ENCODE results near the gene NOL11.
"Not testable (repeated sequence)": the region's sequence is repeated elsewhere in the genome, so short reads cannot be mapped to it uniquely, and the experiment has no call there.

NOL11 gene

DNA sequence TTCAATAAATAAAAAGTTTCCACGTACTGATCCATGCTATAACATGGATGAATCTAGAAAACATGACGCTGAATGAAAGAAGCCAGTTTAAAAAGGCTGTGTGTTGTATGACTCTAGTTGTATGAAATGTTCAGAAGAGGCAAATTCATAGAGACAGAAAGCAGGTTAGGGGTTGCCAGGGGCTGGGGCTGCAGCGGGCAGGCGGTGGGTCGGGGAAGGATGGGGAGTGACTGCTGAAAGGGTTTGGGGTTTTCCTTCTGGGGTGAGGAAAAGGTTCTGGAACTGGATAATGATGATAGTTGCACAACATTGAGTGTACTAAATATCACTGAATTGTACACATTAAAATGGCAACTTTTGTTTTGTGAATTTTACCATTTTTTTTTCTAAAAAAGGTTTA is 36.3 kb downstream of the NOL11 start:
- DNase-seq (ENCODE audit: low spot score), result no peak

DNA sequence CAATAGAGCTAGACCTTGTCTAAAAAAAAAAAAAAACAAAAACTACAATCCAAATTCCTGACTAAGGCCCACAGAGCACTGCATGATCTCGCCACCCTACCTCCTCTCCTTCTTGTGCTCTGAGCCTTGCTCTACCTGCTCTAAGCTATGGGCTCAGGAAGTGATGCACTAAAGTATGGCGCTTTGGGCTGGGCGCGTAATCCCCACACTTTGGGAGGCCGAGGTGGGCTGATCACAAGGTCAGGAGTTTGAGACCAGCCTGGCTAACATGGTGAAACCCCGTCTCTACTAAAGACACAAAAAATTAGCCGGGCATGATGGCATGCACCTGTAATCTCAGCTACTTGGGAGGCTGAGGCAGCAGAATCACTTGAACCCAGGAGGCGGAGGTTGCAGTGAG is 37.0 kb downstream of the NOL11 start:
- DNase-seq (ENCODE audit: low spot score), result not testable (repeated sequence)

DNA sequence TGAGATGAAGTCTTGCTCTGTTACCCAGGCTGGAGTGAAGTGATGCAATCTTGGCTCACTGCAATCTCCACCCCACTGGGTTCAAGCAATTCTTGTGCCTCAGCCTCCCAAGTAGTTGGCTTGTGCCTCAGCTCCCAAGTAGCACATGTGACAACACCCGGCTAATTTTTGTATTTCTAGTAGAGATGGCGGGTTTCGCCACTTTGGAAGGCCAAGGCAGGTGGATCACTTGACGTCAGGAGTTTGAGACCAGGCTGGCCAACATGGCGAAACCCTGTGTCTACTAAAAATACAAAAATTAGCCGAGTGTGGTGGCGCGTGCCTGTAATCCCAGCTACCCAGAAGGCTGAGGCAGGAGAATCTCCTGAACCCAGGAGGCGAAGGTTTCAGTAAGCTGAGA is 39.0 kb downstream of the NOL11 start:
- not testable (repeated sequence) for DNase-seq (ENCODE audit: low spot score)

DNA sequence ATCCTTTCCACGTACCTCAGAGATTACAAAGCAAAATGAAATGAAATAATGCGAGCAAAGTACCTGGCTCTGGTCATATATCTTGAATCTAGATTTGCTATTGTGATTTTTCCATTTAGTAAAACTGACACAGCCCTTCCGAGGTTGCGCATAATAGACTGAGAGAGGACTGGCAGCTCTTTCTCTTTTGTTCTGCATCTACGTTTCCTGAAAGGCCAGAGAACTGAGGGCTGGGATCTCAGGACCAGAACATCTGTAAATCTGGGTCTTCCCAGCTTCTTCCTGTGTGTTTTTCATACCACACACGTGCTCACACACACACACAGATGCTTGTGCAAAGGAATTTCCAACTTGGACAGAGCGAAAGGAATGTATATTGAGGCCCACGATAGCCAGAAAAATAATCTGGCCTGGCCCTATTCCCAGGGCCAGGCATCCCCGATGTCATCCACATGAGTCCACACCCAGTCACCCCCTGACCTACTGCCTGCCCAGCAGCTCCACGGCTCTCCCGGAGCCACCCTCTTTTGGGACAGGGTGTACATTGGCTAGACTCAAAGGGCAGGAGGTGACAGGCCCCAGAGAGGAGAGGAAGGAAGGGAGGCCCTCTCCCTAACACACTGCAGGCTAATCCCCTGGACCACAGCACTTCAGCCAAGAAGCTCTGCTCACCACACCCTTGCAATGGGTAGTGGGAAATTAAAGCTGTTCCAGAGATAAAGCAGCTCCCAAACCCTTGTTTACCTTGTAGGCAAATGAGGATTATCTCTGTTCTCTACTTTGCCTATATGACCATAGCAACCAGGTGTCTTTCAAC is 41.8 kb downstream of the NOL11 start:
- DNase-seq (ENCODE audit: low spot score), result no peak

DNA sequence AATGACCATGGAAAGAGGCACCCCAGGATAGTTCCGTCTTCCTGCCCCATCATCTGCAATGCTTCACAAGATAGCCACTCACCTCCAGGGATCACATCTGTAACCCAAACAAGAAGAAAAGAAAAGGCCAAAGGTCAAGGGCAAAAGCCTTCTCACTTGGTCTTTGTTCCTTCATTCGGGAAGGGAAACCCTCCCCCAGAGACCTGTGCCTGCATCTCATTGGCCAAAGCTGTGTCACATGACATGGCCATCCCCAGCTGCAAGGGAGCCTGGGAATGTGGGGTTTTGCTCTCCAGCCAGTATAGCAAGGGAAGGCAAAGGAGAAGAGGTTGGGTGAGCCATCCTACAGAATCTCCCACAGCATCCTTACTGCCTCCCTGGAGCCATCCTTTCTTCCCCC is 47.9 kb downstream of the NOL11 start:
- DNase-seq (ENCODE audit: low spot score), result no peak

DNA sequence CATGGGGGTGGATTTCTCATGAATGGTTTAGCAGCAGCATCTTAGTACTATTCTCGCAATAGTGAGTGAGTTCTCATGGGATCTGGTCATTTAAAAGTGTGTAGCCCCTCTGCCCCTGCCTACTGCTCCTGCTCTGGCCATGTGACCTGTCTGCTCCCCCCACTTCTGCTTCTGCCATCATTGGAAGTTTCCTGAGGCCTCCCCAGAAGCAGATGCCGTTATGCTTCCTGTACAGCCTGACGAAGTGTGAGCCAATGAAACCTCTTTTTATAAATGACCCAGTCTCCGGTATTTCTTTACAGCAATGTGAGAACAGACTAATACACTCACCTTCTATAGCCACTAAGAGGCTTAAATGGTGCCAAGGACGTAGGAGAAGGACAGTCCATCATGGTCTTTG is 51.5 kb downstream of the NOL11 start:
- no peak for DNase-seq (ENCODE audit: low spot score)

DNA sequence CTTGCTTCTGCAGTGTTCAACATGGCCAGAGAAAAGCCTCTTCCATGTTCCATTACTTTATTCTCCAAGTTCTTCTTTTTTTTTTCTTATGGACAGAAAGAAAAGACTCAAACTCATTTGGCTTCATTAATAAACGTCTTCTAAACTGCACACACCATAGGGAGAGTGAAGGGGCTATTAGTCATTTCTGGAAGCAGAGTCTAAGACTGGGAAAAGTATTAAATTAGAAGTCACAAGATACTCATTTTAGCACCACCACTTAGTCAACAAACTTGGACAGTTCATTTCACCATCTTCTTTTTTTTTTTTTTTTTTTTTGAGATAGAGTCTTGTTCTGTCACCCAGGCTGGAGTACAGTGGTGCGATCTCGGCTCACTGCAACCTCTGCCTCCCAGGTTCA is 52.8 kb downstream of the NOL11 start:
- no peak for DNase-seq (ENCODE audit: low spot score)

DNA sequence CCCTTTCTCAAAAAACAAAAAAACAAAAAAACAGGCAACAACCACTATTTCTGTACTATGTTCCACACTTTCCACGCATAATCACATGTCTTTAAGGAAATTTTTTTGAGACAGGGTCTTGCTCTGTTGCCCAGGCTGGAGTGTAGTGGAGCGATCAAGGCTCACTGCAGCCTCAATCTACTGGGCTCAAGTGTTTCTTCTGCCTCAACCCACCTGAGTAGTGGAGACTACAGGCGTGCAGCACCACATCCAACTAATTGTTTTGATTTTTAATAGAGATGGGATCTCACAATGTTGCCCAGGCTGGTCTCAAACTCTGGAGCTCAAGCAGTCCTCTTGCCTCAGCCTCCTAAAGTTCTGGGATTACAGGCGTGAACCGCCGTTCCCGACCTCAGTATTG is 54.9 kb downstream of the NOL11 start:
- no peak for DNase-seq (ENCODE audit: low spot score)

DNA sequence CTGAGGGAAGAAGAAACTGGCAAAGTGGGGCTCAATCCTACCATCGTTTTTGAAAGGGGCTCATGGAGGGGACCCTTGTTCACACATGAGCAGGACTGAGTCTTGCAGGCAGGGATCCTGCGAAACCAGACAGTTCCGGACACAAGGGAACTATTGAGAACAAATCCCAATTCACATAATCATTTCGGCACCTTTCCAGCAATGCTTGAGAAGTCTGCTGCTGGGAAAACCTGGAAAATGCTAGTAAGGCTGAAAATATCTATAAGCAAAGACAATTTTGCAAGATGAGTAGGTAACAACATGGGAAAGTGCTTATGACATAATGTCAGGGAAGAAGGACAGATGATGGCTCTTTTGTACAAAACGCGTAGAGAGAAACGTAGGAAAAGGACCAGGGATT is 55.5 kb downstream of the NOL11 start:
- peak; percentile 45 for DNase-seq (ENCODE audit: low spot score)

DNA sequence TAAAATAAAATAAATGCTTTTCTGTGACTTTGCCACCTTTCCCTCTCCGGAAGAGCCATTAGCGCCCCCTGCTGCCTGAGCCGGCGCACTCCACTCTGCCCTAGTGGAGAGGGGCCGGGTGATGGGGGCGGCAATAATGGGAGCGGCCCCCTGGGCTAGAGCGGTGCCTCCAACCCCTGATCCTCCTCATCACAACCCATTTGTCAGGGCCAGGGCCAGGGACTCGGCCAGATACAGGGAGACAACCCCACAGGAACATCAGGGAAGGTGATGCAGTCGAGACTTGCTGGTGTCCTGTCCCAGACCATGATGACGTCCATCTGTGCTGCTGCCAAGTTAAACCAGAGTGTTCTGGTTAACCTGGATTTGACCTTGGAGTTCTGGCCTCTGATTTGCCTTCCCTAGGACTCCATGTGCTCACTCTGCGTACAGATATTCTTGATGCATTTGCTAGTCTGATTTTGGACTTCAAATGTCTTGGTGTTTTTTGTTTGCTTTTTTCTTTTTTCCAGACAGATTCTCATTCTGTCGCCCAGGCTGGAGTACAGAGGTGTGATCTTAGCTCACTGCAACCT is 61.4 kb downstream of the NOL11 start:
- DNase-seq (ENCODE audit: low spot score), result no peak

DNA sequence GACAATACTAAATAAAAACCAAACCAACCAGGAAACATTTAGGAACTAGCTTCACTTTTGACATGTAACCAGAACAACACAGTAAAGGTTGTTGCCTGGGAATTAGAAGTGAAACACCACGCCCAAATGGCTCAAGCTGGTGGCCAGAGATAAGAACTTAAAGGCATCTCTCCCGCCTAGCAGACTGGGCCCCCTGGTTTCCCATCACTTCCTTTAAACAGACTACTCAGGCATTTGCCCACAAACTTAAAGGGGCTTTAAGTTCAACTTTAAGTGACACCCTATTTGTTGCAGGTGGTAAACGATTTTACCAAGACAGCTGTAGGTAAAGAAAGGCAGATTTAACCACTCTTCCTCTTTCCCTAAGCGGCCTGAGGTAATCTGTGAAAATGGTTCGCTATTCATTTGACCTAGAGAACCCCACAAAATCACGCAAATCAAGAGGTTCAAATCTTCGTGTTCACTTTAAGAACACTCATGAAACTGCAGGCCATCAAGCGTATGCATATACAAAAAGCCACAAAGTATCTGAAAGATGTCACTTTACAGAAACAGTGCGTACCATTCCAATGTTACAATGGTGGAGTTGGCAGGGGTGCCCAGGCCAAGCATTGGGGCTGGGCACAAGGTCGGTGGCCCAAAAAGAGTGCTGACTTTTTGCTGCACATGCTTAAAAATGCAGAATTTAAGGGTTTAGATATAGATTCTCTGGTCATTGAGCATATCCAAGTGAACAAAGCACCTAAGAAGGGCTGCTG is 66.8 kb downstream of the NOL11 start:
- no peak for DNase-seq (ENCODE audit: low spot score)

DNA sequence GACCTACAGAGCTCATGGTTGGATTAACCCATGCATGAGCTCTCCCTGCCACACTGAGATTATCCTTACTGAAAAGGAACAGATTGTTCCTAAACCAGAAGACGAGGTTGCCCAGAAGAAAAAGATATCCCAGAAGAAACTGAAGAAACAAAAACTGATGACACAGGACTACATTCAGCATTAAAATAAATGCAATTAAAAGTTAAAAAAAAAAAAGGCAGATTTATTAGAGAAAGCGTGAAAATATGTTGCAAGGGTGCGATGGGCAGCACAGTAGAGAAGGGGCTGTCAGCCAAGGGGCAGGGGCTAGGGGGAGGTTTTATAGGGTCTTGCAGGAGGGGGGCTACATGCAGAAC is 67.4 kb downstream of the NOL11 start:
- DNase-seq (ENCODE audit: low spot score), result no peak

DNA sequence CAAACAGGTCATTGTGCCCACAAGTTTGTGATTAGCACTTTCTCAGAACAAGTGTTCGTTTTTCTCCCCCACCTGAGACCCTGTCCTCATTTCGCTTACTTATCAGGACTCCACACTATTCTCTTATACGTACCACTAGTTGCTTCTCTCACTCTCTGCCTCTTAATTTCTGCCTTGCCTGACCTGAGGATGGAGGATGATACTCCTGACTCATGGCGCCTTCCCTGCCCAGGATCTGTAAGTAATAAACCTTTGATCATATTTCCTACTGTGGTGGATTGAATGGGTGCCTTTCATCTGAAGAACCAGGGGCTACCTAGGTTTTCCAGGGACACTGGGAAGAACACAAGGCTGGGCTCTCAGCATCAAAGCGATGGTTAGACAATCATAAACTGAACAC is 67.8 kb downstream of the NOL11 start:
- no peak for DNase-seq (ENCODE audit: low spot score)
